Psoas muscle (tissue), 8 donors: ENCODE data around the gene HKDC1. TPM values are rescaled to one million over a fixed set of nuclear protein-coding genes. Genes with fewer than 3 reads are reported as not detected.
A peak's percentile ranks its signal among the peaks of the same experiment; 100 is the strongest.

Source experiments
- ATAC-seq, 4 donors: fragments of 200-7000 bp; cut with Tn5 transposase; one replicate each; pipeline ENCODE4 v1.9.1; 2020; ENCODE audit warnings: moderate library complexity in 3 of 4, mild to moderate bottlenecking in 2 of 4
- DNase-seq, 2 donors: peaks; one replicate each; pipeline ENCODE4 v3.0.0-alpha.2; 2020
- H3K27ac ChIP-seq: fragments of 200-600 bp; one replicate; pipeline ENCODE4 v1.8.0; 2022
- H3K27me3 ChIP-seq, 3 donors: fragments of 200-600 bp in 1 of 3; one replicate each; pipeline versions ENCODE4 v1.6.1 to v1.8.0; 2013 to 2022; ENCODE audit warnings: low read length in 2 of 3, mild to moderate bottlenecking in 2 of 3, moderate library complexity in 1 of 3; ENCODE audit not compliant: insufficient read depth in 3 of 3
- H3K36me3 ChIP-seq, 2 donors: fragments of 200-600 bp in 1 of 2; one replicate each; pipeline versions ENCODE4 v1.6.1 to v1.8.0; 2013 to 2022; ENCODE audit warnings: low read depth in 1 of 2, mild to moderate bottlenecking in 1 of 2, moderate library complexity in 1 of 2; ENCODE audit not compliant: insufficient read depth in 1 of 2
- H3K4me1 ChIP-seq: fragments of 200-600 bp; one replicate; pipeline ENCODE4 v1.8.0; 2022
- H3K4me3 ChIP-seq: fragments of 200-600 bp; one replicate; pipeline ENCODE4 v1.8.0; 2022; ENCODE audit warnings: mild to moderate bottlenecking
- H3K9me3 ChIP-seq: fragments of 200-600 bp; one replicate; pipeline ENCODE4 v1.8.0; 2022
- WGBS, 3 donors: extraction: QIAGEN DNeasy Blood & Tissue Kit; methylation state at CpG; one replicate each; pipeline versions ENCODE4 v1.1.6 to v1.1.7; 2013; 5-methylcytosine and 5-hydroxymethylcytosine counted together
- intact Hi-C, 2 donors: fragments of 100-400 bp; cut with DNase I; formaldehyde crosslinking; loops; one replicate each; pipeline versions ENCODE4 v1.11.0 to v1.14.2; 2022
- polyA plus RNA-seq, 3 donors: library from polyadenylated mRNA; stranded (reverse); fragments of 200-250 nt; gene quantifications; one replicate each; pipeline ENCODE4 v1.2.3, GENCODE V29; 2013
- total RNA-seq, 4 donors: library from RNA; stranded (reverse); fragmentation: NEBNext Ultra II Directional in 2 of 4; extraction: Animal tissue kit (Norgen Biotek cat#: 25700) in 2 of 4; gene quantifications; one replicate each; pipeline versions ENCODE4 v1.2.1 to v1.2.4, GENCODE V29; 2021 to 2023
- TF ChIP-seq, protein P1 (sequence below): fragments of 200-600 bp; IDR thresholded peaks from one replicate; pipeline ENCODE4 v1.8.0; 2022; ENCODE audit warnings: antibody characterized with exemption
- donor health status: healthy with polysubstance abuse.
- donor health status: DM: no; HTN: no; CAD: no; lungs with moderate emphysema.
- donor health status: Bipolar disorder and iron deficiency.
- donor health status: healthy.
- donor health status: DM: yes; HTN: yes; CAD: no.
- donor health status: DM: no; HTN: no; CAD: no.
- donor health status: DM: no; HTN: no; CAD: no.
- donor health status: DM: yes; HTN: yes; CAD: no.

HKDC1 gene
- total and polyA plus RNA-seq, 7 donors = 0.03 TPM; not detected in 5

DNA sequence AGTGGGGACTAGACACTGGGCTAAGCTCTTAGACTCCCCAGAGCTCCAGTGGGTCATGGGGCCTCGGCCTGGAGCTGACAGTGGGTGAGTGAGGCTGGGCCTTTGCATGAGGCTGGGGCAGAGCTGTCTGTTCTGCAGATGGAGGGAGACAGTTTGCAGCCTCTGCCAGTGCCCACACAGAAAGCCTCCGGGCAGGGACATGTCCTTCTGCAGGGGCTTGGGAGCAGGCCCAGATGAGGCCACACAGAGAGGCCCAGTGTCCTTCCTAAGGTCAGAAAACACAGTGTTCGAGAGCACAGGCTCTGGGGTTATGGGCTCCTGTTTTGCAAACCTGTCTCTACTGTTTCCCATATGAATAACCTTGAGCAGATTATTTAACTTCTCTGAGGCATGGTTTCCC lies 33.0 kb downstream of the HKDC1 start:
- DNase-seq = no peak
- intact Hi-C loops = no loop called here
- H3K27me3 ChIP-seq = no peaks in the 10 kb centered on the region
- ATAC-seq = no peak
- H3K4me3 ChIP-seq = no peak overlapping the region
- no peaks in the 10 kb centered on the region for H3K4me1 ChIP-seq
- TF ChIP-seq, protein P1, sequence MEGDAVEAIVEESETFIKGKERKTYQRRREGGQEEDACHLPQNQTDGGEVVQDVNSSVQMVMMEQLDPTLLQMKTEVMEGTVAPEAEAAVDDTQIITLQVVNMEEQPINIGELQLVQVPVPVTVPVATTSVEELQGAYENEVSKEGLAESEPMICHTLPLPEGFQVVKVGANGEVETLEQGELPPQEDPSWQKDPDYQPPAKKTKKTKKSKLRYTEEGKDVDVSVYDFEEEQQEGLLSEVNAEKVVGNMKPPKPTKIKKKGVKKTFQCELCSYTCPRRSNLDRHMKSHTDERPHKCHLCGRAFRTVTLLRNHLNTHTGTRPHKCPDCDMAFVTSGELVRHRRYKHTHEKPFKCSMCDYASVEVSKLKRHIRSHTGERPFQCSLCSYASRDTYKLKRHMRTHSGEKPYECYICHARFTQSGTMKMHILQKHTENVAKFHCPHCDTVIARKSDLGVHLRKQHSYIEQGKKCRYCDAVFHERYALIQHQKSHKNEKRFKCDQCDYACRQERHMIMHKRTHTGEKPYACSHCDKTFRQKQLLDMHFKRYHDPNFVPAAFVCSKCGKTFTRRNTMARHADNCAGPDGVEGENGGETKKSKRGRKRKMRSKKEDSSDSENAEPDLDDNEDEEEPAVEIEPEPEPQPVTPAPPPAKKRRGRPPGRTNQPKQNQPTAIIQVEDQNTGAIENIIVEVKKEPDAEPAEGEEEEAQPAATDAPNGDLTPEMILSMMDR = no peak
- H3K36me3 ChIP-seq = no peaks in the 10 kb centered on the region
- no peak overlapping the region for H3K27ac ChIP-seq
- 71 to 83% (median 80%) methylated on average over 3 of the region's 3 CpGs for WGBS, 3 donors
- H3K9me3 ChIP-seq = no peaks in the 10 kb centered on the region

DNA sequence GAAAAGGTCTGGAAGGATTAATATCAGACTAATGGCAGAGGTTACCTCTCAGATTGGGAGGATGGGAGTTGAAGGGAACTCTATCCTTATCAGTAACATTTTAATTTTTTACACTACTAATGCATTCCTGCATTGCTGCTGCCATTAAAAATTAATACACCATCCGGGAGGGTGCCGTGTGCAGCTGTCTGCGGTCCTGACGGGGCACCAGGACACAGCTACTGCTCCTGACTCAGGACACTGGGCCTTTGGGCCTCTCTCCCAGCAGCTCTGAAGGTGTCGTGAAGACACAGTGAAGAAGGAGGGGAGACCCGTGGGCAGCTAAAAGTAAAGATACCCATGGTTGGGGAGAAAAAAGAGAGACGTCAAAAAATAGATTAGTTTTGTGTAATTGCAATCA lies 34.7 kb downstream of the HKDC1 start:
- DNase-seq = no peak
- no peaks in the 10 kb centered on the region for H3K27me3 ChIP-seq
- TF ChIP-seq, protein P1 = no peak
- H3K4me1 ChIP-seq = no peaks in the 10 kb centered on the region
- intact Hi-C loops = no loop called here
- no peaks in the 10 kb centered on the region for H3K36me3 ChIP-seq
- H3K9me3 ChIP-seq = no peaks in the 10 kb centered on the region
- H3K27ac ChIP-seq = no peak overlapping the region
- WGBS, 3 donors = 58 to 70% (median 68%) methylated on average over 7 of the region's 7 CpGs
- ATAC-seq = no peak
- H3K4me3 ChIP-seq = no peak overlapping the region

DNA sequence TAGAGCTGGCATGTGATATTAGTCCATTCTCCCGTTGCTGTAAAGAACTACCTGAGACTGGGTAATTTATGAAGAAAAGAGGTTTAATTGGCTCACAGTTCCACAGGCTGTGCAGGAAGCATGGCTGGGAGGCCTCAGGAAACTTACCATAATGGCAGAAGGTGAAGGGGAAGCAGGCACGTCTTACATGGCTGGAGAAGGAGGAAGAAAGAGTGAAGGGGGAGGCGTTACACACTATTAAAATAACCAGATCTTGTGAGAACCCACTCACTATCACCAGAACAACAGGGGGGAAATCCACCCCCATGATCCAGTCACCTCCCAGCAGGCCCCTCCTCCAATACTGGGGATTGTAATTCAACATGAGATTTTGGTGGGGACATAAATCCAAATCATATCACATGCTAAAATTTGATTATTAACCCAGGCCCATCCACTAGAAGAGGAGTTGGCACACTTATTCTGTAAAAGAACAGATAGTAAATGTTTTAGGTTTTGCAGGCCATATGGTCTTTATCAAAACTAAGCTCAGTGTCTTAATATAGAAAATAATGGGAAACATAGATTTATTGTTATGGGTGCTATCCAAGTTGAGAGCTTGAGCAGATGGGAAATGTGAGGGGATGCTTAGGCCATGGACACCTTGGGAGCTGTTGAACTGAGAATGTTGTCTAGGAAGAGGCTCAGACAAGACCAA lies 39.6 kb downstream of the HKDC1 start:
- intact Hi-C loops = no loop called here
- Histone ChIP-seq H3K4me1 (no peaks in the 10 kb centered on the region), H3K27me3 (no peaks in the 10 kb centered on the region), H3K36me3 (no peaks in the 10 kb centered on the region), H3K27ac (no peak overlapping the region), H3K4me3 (no peak overlapping the region), H3K9me3 (no peaks in the 10 kb centered on the region)
- WGBS, 3 donors = 69 to 88% (median 85%) methylated on average over 3 of the region's 3 CpGs
- ATAC-seq (no peak), DNase-seq (no peak)
- TF ChIP-seq, protein P1 = no peak

DNA sequence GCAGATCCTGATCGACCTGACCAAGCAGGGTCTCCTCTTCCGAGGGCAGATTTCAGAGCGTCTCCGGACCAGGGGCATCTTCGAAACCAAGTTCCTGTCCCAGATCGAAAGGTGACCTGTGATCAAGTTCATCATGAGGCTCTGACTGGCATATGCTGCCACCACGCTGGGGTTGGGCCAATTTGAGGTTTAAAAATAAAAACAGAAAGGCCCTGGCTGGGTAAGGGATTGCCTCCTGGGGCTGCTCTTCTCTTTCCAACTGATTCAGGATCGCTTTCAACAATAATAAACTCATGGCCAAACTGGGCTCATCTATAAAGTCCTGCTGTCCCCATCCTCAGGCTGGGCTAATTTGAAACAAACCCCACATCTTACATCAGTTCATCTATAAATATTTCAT lies 41.1 kb downstream of the HKDC1 start:
- H3K9me3 ChIP-seq = no peaks in the 10 kb centered on the region
- H3K27ac ChIP-seq = no peak overlapping the region
- no peaks in the 10 kb centered on the region for H3K4me1 ChIP-seq
- TF ChIP-seq, protein P1 = no peak
- WGBS, 3 donors = 61 to 86% (median 70%) methylated on average over 8 of the region's 8 CpGs
- H3K36me3 ChIP-seq = no peaks in the 10 kb centered on the region
- H3K27me3 ChIP-seq = no peaks in the 10 kb centered on the region
- intact Hi-C loops = no loop called here
- H3K4me3 ChIP-seq = no peak overlapping the region
- DNase-seq = no peak
- ATAC-seq = peak in 1 of 4 donors; percentile 48

DNA sequence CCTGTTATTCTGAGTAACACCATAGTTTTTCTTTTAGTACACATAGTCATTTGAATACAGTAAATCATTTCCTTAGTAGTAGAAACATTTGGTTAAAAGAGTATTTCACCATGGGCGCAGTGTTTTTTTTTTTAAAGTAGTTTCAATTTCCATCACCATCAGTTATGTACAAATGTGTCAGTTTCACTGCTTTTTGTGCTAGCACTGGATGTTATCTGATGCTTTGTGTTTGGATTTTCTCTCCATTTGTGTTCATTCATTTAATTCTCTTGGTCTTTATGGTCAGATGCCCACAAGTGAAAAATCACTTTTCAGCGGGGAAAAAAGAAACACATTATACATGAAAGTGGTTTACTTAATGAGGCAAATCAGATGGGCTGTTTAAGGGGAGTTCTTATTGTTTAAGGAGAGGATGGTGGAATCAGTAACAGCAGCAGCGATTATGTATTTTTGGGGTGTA lies 42.2 kb downstream of the HKDC1 start:
- Histone ChIP-seq H3K4me1 (no peaks in the 10 kb centered on the region), H3K4me3 (no peak overlapping the region), H3K27me3 (no peaks in the 10 kb centered on the region), H3K9me3 (no peaks in the 10 kb centered on the region), H3K36me3 (no peaks in the 10 kb centered on the region), H3K27ac (no peak overlapping the region)
- TF ChIP-seq, protein P1 = no peak
- DNase-seq (no peak), ATAC-seq (no peak)
- intact Hi-C loops = no loop called here
- 77 to 85% (median 83%) methylated on average over 3 of the region's 3 CpGs for WGBS, 3 donors
